NCI-H1417 treated with DMSO at 0.1 percent for 48 hours (cell line): ENCODE measurements around the gene INF2.
"Not testable (repeated sequence)": the region's sequence is repeated elsewhere in the genome, so short reads cannot be mapped to it uniquely, and the experiment has no call there.

Experiments used
- DNase-seq: peaks from one replicate; lab custom pipeline; 2025; lab: John Stamatoyannopoulos, UW

INF2 gene

DNA sequence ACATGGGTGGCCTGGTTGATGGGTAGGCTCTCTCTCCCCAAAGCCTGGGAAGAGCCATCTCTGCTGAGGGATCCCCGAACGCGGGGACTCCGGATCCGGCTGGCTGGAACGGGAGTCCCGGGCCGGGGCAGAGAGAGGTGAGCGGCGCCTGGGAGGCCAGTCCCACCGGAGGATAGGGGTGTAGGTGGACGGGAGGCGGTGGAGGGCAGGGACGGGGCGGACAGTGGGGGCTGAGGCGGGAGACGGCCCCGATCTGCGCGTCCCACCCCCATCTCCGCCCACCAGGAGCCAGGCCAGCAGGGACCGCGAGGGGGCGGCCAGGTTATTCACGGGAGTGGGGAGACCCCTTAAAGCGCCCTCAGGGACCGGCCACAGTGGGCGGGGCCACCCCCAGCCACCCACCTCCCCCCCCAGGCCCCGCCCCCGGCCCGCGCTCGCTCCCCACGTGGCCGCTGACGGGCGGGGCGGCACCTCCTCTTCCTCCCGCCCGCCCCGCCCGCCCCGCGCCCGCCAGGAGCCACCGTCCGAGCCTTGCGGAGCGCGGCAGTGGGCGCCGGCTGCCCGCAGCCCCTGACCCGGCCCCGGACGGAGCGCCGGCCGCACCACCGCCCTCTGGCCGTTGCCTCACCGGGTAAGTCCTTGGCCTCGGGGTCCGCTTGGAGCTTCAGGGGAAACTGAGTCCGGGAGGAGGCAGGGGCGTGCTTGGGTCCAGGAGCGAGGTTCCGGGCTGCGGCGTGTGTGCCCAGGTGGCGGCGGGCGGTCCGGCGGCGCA is at the start of gene INF2:
TSS of gene INF2 (plus strand) at position 510 of the 772 bp plus-strand sequence. CDS start 11,748 bp downstream, outside the sequence.
- DNase-seq, result no peak

DNA sequence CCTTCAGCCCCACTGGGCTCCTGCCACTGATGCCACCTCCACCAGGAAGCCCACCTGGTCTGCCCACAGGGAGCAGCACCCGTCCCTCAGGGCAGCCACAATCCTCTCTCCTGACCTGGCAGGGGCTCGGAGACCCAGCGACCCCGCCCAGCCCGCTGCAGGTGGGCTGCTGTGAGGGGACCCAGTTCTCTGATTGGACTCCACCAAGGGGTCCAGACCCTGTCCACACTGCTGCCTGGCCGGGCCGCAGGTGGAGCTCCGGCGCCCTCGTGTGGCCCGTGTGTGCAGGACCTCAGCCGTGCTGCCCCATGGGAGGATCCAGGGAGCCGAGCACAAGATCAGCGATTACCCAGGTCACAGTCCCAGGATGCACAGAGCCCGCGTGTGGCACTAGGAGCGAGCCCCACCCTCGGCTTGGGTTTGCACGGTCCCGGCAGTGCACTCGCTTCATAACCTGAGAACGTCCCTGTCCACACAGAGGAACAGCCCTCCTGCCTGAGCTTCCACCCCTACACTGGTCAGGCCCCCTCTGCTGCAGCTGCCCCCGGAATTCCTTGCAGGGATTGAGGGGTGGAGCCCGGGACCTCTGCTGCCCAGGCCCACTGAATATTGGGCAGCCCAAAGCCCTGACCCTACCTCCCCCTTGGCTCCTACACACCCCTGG is 49.4 kb upstream of the INF2 start:
- DNase-seq, result peak; percentile 5

DNA sequence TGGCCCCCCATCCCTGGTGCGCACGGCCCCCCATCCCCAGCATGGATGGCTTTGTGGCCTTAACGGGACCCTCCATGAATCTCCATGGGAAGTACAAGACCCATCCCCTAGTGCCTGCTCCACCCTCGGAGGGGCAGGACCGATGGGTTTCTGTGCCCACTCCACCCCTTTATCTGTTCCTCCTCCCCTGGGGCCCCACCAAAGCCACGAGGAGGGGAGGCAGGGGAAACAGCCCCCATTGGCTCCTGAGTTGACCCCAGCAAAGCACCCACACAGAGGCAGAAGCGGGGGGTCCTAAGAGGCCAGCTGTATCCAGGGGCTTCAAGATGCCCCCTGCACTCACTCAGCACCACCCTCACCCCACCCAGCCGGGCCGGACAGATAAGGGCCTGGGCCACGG is 48.7 kb upstream of the INF2 start:
- DNase-seq, result no peak

DNA sequence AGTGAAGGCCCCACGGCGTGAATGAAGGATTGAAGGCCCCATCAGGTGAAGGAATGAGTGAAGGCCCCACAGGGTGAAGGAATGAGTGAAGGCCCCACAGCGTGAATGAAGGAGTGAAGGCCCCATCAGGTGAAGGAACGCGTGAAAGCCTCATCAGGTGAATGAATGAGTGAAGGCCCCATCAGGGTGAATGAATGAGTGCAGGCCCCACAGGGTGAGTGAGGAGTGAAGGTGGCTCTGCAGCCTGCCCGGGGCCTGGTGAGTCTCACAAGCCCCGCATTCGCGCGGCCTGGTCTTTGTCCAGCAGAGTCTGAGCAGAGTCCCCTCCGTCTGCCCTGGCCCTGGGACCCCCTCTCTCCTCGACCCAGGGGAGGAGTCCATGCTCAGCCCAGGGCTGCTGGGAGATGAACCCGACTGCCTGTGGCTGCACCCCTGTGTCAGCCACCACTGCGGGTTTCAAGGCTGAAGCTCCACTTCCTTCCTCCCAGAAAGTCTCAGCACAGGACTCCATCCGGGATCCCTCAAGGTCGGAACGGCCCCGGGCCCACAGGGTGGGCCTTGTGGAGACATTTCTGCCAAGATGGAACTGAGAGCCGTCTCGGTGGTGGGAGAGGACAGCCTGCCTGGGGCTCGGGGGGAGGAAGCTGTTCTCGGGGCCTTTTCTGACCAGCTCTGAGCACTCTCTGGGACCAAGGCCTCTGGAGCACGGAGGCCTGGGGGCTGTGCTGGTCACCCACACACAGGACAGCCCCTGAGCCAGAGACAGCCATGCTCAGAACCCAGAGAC is 47.5 kb upstream of the INF2 start:
- DNase-seq, result no peak

DNA sequence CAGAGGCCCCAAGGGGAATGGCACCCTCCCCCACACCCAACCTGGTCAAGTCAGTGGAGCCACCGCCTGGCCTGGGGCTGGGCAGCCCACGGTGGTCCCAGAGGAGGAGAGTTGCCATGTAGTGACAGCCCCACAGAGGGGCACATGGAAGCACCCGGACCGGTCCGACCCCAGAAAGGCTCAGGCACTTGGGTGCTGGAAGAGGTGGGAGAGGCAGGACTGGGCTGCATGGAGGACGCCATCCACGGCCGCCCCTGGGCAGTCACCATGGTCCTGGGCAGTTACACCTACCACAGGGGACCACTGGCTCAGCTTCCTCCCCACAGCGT is 46.9 kb upstream of the INF2 start:
- DNase-seq, result no peak

DNA sequence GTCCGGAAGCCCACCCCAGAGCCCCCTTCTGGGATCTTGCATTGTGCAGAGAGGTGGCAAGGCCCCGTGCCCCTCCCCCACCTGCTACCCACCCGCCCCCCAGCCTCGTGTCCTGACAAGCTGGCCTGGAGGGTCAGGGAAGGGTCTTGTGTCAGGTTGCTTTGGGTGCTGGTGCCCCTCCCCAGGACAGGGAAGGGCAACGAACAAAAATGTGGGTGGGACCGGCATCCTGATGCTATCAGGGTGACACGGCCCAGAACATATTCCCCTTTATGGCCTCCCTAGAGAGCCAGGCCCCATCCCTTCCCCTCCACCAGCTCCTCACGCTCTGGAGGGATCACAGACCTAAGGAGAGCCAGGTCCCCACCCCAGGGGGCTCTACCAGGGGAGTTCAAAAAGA is 46.1 kb upstream of the INF2 start:
- DNase-seq, result no peak

DNA sequence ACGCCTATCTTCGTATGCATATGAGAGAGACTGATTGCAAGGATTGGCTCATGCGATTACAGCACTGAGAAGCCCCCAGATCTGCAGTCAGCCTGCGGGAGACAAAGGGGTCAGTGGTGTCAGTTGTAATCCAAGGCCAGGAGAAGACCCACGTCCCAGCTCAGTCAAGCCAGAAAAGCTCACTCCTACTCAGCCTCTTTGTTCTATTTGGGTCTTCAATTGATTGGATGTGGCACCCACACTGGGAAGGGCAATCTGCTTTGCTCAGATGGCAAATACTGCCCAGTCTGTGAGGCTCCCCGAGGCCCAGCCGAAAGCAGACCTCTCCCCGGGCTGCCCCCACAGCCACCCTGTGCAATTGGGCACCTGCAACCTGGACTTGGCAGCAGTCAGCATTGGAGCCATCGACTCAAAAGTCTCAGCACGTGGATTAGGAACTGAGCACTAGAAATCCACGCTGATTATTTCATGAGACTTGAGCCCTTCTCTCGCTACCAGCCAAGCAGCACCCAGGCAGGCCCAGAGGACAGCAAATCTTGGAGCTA is 45.3 kb upstream of the INF2 start:
- no peak for DNase-seq

DNA sequence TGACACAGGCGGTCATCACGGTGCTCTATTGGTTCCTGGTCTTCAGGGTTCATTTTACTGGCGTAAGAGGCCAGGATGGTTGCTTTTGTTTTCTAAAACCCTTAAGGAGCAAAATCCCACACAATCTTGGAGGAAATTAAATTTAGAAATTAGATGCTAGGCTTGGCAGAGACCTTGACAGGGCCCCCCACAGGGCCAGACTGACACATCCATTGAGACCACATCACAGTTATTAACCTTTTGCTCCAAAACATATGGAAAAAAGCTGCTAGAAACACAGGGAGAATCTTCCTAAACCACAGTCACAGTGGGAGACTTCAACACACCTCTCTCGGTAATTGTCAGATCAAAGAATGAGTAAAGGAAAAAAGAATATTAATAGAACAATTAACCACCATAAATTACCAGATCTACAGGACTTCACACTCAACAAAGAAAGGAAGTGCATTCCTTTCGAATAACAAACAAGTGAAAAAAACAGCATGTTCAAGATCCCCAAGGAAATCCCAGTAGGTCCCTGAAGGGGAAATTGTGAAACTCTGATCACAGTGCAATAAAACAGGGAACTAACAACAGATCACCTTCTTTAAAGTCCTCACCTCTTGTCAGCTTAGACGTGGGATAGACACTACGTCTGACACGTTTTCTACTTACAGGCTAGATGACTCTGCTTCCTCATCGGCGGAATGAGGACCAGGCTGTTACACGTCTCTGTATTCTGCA is 44.6 kb upstream of the INF2 start:
- no peak for DNase-seq

DNA sequence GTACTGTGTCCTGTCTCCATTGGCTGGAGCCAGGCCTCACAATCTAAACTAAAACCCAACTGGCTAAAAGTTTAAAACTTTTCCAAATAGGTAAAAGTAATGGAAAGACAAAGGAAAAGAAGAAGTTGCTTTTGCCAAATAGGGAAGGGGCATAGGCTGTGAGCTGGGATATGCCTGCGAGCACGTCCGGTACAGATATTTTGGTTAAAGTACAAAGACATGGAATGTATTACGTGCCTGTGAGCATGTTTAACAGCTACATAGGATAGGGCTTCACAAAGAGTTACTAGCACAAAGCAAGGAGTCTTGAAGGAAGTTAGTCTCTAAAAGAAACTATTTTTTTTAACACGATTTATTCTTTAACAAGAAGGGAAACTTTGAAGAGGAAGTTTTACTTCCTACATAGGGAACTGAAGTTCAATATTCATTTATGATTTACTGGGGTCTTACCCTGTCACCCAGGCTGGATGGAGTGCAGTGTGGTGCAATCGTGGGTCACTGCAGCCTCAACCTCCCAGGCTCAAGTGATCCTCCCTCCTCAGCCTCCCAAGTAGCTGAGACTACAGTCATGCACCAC is 41.9 kb upstream of the INF2 start:
- no peak for DNase-seq

DNA sequence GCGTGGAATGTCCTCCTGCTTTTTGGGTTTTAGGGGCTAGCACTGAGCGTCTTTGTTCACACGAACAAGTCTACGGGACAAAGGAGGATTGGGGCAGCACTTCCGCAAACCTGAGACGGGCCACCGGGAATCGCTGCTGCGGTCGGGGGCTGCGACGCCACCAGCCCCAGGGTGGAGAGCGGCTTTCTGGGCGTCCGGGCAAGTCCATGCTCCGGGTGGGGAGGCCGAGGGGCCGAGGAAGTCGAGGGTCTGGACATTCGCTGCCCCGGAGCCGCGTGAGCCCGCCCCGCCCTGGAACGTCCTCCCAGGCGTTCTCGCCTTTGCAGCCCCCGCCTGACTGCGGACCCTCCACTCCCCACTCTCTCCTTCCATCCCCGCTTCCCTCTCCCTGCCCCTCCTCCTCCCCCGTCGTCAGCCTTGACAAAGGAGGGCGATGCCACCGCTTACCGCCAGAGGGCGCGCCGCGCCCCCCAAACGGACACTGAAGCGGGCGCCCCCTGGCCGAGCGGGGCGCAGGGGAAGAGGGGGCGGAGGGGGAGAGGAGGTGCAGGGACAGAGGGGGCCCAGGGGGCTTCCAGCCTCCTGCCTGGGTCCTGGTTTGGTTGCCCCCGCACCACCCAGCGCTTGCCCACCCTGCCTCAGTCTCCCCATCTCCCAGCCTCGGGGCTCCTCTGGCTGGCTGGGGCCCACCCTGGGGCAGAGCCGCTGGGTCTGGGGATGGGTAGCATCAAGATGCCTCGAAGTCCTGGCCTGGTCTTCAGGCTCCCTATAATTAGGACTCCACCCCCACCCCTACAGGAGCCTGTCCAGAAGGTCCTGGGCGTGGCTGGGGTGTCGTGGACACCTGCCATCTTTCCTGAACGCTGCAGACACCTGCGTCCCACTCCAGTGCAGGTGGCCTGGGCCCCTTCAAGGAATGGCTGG is 39.1 kb upstream of the INF2 start:
- no peak for DNase-seq

DNA sequence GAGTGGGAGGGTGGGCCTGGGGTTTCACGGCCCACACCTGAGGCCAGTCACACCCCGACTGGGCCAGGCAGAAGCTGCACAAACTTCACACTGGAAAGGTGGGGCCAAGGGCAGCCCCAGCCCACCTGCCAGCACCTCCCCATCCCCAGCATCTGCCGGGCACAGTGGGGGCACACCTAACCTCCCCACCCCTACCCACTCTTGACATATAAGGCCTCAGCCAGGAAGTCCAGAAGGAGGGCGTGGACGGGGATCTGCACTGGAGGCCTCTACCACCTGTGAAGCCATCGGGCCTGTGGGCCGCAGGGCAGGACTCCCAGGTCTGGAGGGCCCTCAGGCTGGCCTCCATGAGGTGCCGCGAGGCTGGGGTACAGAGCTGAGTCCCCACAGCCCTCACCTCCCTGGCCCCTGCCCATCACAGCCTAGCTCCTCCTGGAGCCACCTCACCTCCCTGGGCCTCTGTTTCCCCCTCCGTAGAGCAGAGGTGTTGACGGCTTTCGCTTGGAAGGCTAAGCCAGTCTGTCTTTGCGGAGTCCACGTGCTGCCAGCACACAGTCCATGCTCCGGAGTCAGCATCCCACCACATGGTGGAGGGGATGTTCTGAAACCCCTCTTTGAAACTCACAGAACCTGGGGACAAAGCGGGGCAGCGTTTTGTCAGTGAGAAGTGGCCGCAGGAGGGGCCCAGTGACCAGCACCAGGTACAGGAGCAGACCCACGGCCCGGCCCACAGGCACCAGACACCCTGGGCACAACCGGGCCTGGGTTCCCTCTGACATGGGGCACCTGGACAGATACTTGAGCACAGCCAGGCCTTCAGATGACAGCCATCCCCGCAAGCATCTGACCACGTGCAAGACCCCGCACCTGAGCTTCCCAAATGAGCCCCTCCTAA is 38.2 kb upstream of the INF2 start:
- DNase-seq, result no peak

DNA sequence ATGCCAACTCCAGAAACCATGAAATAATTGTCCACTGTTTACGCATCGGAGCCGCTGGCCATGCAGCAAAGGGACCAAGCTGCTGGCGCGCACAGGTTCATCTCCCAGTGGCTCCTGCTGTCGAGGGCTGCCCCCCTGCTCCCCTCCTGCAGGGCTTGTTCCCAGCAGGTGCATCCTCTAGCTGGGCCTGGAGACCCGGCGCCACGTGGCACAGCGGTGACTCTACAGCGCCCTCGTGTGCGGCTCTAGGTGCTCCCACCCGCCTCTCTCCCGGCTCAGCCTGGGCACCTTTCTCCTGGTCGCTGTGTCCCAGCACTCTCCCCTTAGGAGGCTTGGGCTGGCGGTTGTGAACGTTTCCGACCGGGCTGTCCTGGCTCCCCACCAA is 37.5 kb upstream of the INF2 start:
- DNase-seq, result no peak

DNA sequence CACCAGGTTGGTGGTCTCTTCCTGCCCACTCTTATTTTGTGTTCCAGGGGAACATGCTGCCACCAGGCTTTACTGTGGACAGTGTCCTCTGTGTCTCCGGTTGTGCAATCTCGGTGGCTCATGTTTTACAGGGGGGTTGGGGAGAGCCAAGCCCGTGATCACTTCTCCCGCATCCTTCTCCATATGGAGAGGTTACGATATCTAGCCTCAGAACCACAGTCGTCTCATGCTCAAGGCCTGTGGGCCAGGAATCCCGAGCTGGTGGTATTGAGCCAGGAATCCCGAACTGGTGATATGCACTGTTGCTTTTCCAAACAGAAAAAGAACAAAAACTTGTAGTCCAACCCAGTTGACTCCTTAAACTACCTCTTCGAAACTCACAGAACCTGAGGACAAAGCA is 37.0 kb upstream of the INF2 start:
- no peak for DNase-seq

DNA sequence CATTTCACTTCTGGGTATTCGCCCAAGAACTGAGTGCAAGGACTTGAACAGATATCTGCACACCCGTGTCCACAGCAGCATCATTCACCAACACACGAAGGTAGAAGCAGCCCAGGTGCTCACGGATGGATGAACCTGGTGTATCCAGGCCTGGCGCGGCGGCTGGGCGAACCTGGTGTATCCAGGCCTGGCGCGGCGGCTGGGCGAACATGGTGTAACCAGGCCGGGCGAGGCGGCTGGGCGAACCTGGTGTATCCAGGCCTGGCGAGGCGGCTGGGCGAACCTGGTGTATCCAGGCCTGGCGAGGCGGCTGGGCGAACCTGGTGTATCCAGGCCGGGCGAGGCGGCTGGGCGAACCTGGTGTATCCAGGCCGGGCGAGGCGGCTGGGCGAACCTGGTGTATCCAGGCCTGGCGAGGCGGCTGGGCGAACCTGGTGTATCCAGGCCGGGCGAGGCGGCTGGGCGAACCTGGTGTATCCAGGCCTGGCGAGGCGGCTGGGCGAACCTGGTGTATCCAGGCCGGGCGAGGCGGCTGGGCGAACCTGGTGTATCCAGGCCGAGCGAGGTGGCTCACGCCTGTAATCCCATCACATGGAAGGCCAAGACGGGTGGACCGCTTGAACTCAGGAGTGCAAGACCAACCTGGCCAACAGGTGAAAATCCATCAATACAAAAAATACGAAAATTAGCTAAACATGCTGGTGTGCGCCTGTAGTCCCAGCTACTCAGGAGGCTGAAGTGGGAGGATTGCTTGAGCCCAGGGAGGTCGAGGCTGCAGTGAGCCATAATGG is 36.1 kb upstream of the INF2 start:
- not testable (repeated sequence) for DNase-seq

DNA sequence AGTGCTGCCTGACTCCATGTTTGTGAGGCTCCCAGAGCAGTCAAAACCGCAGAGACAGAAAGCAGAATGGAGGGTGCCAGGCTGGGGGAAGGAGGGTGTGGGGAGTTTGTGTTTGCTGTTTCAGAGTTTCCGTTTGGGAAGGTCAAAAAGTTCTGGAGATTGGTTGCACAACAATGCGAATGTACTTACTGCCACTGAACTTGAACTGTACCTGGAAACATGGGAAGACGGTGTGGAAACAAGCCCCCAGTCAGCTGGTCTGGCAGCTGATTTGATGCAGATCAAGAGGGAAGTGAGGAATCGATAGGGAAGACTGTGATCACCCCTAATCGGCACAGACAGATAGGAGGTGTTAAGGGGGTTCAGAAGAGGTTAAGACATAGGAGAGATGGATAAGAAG is 35.3 kb upstream of the INF2 start:
- no peak for DNase-seq

DNA sequence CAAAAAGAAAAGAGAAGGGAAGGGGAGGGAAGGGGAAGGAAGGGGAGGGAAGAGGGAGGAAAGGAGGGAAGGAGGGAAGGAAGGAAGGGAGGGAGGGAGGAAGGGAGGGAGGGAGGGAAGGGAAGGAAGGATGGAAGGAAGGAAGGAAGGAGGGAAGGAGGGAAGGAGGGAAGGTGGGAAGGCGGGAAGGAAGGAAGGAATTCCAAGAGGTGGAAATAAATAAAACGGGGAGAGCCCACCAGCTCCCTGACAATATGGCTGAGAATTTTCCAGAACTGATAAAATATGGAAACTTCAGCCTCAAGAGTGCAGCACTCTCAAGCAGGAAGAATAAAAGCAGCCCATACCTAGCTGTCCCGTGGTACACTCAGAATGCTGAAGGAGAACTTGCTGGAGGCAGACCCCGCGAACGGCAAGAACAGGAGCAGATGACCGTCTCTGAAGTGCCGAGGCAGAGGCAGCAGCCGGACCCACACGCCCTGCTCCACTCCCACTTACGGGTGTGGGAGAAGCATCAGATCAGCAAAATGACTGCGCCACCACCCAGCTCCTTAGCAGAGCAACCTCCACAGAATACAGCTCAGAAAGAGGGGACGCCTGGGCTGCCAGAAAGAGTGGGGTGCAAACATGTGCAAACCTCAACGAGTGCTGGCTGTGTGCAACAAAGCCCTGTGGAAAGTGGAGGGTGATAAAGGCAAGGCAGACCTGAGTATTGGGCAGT is 34.1 kb upstream of the INF2 start:
- DNase-seq, result no peak

DNA sequence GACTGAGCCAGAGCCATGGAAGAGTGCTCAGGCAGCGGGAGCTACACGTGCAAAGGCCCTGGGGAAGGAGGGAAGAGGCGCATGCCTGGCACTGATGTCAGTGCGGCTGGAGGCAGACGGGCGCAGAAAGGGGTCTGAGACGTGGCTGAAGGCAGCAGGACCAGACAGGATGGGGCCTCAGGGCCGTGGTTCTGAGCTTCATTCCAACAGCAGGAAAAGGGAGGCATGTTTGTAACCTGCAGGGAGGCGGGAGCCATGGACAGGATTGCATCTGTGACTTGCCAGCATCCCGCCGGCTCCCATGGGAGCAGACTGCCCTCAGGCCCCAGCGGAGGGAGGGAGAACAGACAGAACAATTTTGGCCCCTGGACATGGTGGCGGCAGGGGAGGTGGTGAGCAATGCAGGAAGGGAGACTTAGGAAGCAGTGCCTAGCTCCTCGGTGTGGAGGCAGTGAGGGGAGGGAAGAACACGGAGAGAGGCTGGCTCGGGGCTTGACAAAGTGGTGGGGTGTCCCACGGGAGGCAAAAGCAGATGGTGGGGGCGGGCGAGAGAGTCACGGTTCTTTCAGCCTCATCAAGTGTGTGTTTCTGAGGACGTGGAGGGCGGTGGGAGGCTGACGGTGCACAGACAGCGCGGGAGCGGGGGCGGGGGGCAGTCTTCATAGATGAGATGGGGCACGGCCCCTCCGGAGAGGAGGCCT is 33.3 kb upstream of the INF2 start:
- no peak for DNase-seq
